Retinal pigment epithelial cell (primary cell): ENCODE results near the gene SPRR3.

ENCODE experiments used
- DNase-seq: peaks from one replicate; pipeline ENCODE4 v3.0.0-alpha.2; 2010; ENCODE audit warnings: low read depth
- H3K4me3 ChIP-seq: 2 replicates; pipeline ENCODE4 v1.5.1; 2011; ENCODE audit warnings: mild to moderate bottlenecking, low read length, control low read depth, moderate library complexity
- CTCF ChIP-seq: conservative IDR thresholded peaks from 2 replicates; pipeline ENCODE4 v1.5.1; 2011; ENCODE audit warnings: low read depth, low read length, control low read depth, inconsistent platforms

The SPRR3 gene

DNA sequence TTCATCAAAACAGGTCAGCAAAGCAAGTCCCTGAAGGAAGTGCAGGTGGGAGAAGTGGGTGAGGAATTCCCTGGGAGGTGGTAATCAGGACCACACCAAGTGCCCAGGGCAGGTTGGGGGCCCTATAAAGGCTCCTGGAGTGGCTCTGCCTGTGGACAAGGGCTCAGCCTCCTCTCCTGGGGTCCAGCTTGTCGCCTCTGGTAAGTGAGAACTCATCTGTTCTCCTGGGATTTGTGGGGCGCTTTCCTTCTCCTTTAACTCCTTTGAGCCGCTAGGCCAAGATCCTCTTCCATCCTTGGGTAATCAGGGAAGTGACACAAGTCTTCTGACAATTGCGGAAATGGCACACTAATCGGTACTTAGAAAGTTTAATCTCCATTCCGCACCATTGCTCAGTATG, 31.1 kb upstream of the SPRR3 start, which contains the start of gene SPRR4:
Gene SPRR4, plus strand, starts transcription at position 154 of the 400 bp plus-strand sequence. CDS start 1,243 bp downstream, outside the sequence.
- H3K4me3 ChIP-seq = no peak within 1 kb of the TSS
- TF ChIP-seq CTCF = no peak

DNA sequence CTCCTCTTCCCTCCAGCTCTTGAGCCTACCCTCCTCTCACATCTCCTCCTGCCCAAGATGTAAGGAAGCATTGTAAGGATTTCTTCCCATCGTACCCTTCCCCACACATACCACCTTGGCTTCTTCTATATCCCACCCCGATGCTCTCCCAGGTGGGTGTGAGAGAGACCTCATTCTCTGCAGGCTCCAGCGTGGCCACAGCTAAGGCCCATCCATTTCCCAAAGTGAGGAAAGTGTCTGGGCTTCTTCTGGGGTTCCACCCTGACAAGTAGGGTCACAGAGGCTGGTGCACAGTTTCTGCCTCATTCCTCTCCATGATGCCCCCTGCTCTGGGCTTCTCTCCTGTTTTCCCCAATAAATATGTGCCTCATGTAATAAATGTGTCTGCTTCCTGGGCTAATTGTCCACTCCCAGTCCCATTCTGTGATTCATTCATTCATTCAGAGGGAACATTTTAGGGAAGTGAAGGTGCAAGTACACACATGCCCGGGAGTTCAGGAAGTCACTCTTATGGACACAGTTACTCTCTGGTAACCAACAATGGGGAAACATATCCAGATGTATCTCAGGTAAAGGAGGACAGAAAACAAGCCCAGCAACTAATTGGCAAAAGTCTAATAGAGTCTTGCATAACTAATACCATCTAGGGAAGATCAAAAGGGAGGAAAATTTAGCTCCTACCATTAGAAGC, 29.2 kb upstream of the SPRR3 start:
- H3K4me3 ChIP-seq = no peak overlapping the region
- no peak for TF ChIP-seq CTCF
- DNase-seq = no peak

More for the DNA sequence above, 31.1 kb upstream of the SPRR3 start, which contains the start of gene SPRR4:
- no peak for DNase-seq

- no peak for DNase-seq
- no peak for TF ChIP-seq CTCF
- no peak overlapping the region for H3K4me3 ChIP-seq
These were observed 24.9 kb upstream of the SPRR3 start for GRCh38 chr1:152976688-152977087.

- no peak overlapping the region for H3K4me3 ChIP-seq
- no peak for DNase-seq
- no peak for TF ChIP-seq CTCF
These were observed 23.9 kb upstream of the SPRR3 start for GRCh38 chr1:152977614-152978013.

DNA sequence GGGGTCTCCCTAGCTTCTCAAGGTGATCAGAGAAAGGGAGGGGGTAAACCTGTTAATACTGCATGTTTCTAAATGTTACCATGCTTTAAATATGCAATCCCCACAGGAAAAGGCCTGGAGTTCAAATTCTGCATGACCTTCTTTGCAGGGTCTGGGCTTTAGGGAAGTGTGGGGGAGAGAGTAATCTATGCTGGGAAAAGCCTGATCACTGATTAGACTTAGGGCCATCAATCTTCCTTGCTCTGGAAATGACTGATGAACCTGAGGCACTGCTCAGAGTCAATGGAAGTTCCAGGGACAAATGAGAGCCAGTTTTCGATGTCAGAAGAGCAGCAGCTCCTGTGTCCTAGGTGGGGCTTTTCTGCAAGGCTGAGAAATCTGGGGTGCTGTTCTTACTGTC, 20.9 kb upstream of the SPRR3 start:
- TF ChIP-seq CTCF = no peak
- no peak overlapping the region for H3K4me3 ChIP-seq
- DNase-seq = no peak

DNA sequence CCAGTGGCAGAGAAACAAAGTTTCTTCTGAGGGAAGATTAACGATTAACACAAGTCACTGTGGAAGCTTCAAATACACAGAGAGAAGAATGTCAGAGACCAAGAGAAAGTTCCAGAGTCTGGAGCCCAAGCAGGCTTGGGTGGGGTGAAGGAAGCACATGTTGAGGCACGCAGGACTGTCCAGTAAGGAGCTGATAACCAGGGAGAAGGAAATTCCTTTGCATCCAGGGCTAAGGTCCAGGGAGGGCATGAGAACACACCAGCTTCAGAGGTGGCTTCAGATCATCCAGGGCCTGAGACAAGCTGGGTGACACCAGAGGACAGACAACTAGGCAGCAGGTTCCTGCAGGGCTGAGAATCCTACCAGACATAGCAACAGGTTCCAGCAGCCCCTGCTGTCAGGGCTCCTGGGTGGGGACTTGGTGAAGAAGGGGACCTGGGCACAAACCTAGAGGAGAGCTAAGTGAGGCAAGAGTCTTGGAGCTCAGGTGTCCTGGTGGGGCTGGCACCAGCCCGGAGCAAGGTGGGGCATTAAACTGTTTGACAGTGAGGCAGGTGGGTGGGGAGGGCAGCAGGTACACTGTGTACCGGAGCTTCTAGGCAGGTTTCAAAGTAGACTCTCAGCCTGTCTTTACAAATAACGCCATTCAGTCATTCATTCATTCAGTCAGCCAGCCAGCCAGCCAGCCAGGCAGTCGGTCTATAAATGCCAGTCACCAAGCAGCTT, 20.2 kb upstream of the SPRR3 start:
- TF ChIP-seq CTCF = no peak
- no peak for DNase-seq
- no peak overlapping the region for H3K4me3 ChIP-seq

DNA sequence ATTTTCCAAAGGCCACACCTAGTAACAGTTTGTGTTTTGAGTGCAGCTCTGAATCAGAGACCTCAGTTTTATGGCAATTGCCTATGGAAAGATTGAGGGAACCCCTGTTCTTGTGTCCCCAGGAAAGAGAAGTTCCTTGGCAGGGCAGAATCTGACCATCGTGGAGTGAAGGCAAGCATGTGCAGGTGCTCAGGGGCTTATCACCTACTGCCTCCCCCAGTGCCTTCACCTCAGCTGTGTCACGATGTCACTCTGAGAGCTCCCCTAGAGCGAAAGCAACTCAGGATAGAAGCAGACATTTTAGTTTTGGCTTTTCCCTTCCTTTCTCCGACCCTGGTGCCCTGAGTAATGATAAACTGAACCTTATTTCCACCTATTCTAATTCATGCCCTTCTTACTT, 19.5 kb upstream of the SPRR3 start:
- no peak overlapping the region for H3K4me3 ChIP-seq
- TF ChIP-seq CTCF = no peak
- no peak for DNase-seq
